Femur (tissue), 1 donor: Measurements from ENCODE around the gene SLC25A26.
A peak's percentile ranks its signal among the peaks of the same experiment; 100 is the strongest.
"Not testable (repeated sequence)": the region's sequence is repeated elsewhere in the genome, so short reads cannot be mapped to it uniquely, and the experiment has no call there.

ENCODE experiments used
- DNase-seq: peaks from one replicate; pipeline ENCODE4 v3.0.0-alpha.2; 2017

SLC25A26 gene

GRCh38 chr3:66413151-66413751 lies 192.4 kb downstream of the SLC25A26 start:
- DNase-seq: no peak

- DNase-seq: no peak
Observed at GRCh38 chr3:66414846-66415245, 194.0 kb downstream of the SLC25A26 start.

- DNase-seq: no peak
Observed at GRCh38 chr3:66415867-66416428, 195.1 kb downstream of the SLC25A26 start.

- DNase-seq: no peak
Observed at GRCh38 chr3:66416556-66417304, 195.9 kb downstream of the SLC25A26 start.

GRCh38 chr3:66418475-66418931 lies 197.7 kb downstream of the SLC25A26 start:
- no peak for DNase-seq

GRCh38 chr3:66419036-66419435 lies 198.2 kb downstream of the SLC25A26 start:
- DNase-seq: no peak

- not testable (repeated sequence) for DNase-seq
Observed at GRCh38 chr3:66421144-66421543, 200.3 kb downstream of the SLC25A26 start.

GRCh38 chr3:66421893-66422292 lies 201.1 kb downstream of the SLC25A26 start:
- DNase-seq: not testable (repeated sequence)

GRCh38 chr3:66423791-66424190 lies 203.0 kb downstream of the SLC25A26 start:
- no peak for DNase-seq

- DNase-seq: peak; percentile 42
Observed at GRCh38 chr3:66425032-66425431, 204.2 kb downstream of the SLC25A26 start.

GRCh38 chr3:66425576-66426114 lies 204.8 kb downstream of the SLC25A26 start:
- peak; percentile 25 for DNase-seq

- DNase-seq: no peak
Observed at GRCh38 chr3:66426135-66426534, 205.3 kb downstream of the SLC25A26 start.

GRCh38 chr3:66427352-66427751 lies 206.6 kb downstream of the SLC25A26 start:
- no peak for DNase-seq

GRCh38 chr3:66427951-66428474 lies 207.2 kb downstream of the SLC25A26 start:
- peak; percentile 13 for DNase-seq
